GM19395 (cell line): ENCODE measurements around the gene FAAH.

ENCODE experiments used
- ATAC-seq: cut with Tn5 transposase; IDR thresholded peaks from one replicate; pipeline ENCODE4 v1.9.1; 2021; ENCODE audit warnings: mild to moderate bottlenecking, moderate library complexity; ENCODE audit not compliant: unreplicated experiment

The FAAH gene

DNA sequence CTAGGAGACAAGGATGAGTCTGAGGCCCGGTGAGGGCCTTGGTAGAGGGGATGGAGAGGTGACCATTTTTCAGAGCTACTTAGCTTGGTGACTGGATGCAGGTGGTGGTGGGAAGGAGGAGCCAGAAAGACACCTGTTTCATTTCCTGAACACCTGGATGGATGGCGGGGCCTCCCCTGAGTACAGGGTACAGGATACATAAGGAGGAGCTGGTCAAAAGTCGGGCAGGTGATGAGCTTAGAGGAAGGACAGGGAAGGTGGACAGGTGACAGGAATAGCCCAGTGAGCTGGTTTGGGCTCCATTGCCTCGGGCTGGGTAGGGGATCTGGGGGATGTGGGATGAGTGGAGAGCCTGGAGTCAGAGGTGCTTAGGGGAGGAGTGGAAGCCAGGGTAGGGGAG, 6.3 kb downstream of the FAAH start:
- ATAC-seq: no peak

- ATAC-seq: no peak
Measured at GRCh38 chr1:46401154-46401913, 7.2 kb downstream of the FAAH start.

GRCh38 chr1:46401964-46402626, 8.0 kb downstream of the FAAH start:
- no peak for ATAC-seq

GRCh38 chr1:46403916-46404315, 9.8 kb downstream of the FAAH start:
- no peak for ATAC-seq

- no peak for ATAC-seq
Measured at GRCh38 chr1:46404482-46405196, 10.5 kb downstream of the FAAH start.

- no peak for ATAC-seq
Measured at GRCh38 chr1:46405197-46405555, 11.1 kb downstream of the FAAH start.

DNA sequence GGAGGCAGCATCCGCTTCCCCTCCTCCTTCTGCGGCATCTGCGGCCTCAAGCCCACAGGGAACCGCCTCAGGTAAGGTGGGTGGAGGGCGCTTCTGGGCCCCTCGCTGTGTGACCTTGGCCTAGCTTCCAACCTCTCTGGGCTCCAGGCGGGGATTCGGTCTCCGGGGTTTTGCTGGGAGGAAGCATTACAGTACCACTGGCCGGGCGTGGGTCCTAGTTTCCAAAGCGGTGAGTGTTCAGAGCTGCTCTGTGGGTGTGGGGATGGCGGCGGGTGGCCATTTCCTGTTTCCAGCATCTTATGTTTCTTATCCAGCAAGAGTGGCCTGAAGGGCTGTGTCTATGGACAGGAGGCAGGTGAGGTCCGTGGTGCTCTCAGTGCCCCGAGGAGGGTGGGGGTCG, 11.6 kb downstream of the FAAH start:
- ATAC-seq: no peak

DNA sequence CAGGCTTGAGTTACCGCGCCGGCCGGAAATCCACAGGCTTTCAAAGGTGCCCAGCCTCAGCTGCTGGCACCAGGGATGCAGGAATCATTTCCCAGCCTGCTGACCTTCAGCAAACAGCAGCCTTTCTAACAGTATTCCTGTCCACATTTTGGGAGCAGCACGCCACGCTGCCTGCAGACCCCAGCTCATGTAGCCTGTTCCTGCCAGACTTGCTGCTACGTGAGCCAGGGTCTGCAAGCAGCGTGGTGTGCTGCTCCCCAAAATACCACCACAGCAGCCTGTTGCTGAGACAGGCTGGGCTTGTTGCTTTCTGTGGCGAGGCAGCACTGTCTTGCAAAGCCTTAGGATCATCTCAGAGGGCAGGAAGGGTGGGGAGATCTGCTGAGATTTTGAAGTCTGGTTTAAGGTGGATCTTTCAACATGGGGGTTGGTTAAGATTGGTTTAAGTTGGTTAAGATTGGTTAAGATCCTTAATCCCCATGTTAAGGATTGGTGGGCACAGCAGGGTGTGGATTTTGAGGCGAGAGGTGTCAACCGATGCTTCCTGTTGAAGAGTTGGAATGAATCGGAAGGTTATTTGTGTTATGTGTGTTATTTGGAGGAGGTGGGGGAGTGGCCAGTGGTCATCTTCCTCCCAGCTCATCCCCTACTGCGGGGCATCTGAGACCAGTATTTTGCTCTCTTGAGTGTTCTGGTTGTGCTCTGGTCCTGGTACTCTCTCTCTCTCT, 12.9 kb downstream of the FAAH start:
- no peak for ATAC-seq

DNA sequence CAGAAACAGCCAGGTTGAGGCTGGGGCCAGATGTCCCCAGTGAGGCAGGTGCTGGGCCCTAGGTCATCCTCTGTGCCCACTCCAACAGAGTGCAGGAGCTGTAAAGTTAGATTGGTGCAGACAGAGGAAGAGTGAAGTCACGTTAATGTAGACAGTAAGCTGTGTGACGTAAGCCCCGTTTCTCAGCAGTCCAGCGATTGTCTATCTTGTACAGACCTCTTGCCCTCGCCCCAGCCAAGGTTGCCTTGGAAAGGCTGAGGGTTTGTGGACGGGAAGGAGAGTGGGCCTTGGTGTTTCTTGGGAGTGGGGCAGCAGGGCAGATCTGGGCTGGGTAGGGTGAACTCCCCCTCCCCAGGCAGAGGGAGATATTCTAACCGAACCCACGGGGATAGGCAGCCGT, 13.5 kb downstream of the FAAH start:
- ATAC-seq: no peak

DNA sequence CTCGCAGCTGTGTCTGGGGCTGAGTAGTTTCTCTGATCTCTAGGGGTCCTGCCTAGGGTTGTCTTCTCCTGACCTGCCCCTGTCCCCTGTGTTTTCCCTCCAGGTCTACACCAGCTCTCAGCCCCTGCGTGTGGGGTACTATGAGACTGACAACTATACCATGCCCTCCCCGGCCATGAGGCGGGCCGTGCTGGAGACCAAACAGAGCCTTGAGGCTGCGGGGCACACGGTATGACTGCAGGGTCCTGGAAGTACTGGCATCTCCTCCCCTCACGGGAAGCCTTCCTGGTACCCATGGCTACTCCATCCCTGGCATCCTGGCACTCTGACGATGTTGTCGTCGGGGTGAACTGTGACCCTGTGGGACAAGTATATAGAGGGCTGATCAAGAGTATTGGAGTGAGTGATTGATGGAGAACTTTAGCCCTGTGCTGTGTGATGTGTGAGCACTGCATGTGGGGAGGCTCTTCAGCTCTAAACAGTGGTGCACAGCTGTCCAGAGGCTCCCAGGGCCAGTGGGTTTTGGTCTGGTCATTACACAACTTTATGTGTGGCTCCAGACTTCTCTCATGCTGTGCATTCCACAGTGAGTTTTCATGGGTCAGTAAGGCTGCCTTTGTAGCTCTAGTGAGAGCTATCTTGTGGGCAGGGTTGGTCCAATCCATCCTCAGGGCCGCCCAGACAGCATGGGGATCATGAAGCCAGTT, 14.4 kb downstream of the FAAH start:
- no peak for ATAC-seq

DNA sequence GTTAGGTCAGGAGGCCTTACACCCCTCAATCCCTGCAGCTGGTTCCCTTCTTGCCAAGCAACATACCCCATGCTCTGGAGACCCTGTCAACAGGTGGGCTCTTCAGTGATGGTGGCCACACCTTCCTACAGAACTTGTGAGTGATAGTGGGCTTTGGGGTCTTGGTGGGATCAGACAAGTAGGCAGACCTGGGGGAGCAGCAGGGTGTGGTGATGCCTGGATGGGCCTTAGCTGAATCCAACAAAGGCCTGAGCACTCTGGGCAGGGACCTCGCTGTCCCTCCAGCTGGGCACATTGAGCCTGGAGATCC, 14.9 kb downstream of the FAAH start:
- ATAC-seq: no peak

DNA sequence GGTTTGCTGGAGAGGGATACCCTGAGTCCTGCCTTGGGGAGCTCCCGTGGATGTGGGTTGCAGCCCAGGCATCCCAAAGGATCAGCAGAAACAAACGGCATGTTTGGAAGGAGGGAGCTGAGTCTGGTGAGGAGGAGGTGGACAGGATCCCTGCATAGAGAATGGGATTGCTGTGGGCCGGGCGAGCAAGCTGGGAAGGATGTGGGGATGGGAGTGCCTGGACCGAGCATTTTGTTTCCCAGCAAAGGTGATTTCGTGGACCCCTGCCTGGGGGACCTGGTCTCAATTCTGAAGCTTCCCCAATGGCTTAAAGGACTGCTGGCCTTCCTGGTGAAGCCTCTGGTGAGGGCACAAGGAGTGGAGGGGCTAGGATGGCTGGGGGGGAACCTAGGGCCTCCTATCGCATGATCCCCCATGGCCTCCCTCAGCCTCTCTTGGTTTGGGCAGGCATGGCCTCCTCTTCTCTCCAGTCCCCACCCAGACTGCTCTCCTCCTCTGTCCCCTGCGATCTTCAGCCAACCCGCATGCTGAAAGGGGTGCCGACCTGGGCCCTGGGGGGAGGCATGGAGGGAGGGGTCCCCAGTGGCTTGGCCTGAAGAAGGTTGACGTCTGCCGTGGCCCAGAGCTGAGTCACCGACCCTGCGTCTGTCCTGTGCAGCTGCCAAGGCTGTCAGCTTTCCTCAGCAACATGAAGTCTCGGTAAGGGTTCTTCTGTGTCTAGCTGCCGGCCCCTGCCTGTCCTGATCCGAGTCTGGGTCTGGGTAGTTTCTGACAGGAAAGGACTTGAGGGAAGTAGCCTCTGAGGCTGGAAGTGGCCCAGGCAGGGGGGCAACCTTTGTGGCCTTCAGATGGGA, 16.3 kb downstream of the FAAH start:
- ATAC-seq: no peak

DNA sequence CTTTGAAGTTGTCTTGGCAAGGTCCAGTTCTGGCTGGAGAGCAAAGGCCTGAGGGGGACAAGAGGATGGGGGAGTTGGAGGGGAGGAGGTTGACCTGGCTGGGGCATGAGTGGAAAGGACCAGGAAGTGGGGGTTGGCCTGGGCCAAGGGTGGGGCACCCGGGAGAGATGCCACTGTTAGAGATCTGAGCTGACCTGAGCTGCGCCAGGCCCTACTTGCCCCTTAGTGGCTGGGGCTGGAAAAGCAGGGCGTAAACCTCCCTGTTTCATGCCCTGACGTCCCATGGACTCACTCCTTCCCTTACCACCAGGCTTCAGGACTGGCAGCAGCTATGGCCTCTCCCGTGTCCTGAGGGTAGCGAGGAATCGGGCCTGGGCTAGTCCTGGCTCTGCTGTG, 16.9 kb downstream of the FAAH start:
- ATAC-seq: no peak

- ATAC-seq: no peak
Measured at GRCh38 chr1:46411601-46412341, 17.7 kb downstream of the FAAH start.

- no peak for ATAC-seq
Measured at GRCh38 chr1:46412893-46413595, 18.9 kb downstream of the FAAH start.

DNA sequence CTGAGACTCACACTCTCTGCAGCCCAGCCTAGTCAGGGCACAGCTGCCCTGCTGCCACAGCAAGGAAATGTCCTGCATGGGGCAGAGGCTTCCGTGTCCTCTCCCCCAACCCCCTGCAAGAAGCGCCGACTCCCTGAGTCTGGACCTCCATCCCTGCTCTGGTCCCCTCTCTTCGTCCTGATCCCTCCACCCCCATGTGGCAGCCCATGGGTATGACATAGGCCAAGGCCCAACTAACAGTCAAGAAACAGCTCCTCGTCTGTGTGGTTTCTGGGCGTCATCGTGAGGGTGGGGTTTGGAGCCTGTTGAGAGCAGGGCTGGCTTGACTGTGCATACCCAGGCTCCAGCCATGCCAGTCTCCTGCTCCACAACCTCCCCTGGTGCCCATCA, 19.5 kb downstream of the FAAH start:
- peak; percentile 56 for ATAC-seq

DNA sequence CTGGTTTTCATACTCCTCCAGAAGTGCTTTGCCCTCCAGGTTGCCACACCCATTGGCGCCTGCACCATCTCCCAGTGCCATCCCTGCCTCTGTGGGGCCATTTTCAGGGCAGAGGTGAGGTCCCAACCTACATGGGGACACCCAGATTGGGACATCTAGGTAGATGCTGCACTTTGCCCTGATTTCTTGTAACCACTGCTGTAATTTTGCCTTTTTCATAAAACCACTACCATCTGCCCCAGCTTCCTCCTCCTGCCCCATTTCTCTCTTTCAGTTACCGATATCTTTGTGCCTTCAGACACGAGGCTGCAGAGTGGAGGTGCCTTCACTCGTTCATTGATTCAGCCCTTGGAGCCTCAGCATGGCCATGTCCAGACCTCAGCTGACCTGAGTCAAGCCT, 21.4 kb downstream of the FAAH start:
- no peak for ATAC-seq

DNA sequence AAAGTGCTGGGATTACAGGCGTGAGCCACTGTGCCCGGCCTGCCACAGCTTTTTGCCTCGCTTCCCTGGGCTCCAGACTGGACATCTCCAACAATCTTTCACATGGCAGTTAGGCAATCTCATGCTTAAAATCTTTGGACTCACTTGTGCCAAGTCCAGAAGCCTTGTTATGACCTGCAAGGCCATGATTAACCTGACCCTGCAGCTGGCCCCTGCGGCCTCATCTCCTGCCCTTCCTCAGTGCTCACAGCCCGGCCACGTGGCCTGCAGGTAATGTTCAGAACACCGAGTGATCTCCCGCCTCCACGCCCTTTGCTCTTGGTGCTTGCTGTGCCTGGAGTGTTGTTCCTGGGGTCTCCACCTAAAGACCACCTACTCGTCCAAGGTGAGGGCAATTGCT, 24.9 kb downstream of the FAAH start:
- no peak for ATAC-seq

GRCh38 chr1:46420533-46420915, 26.4 kb downstream of the FAAH start:
- no peak for ATAC-seq
